Thyroid gland (tissue), 4 donors: ENCODE results near the gene TBC1D17. TPM values are rescaled to one million over a fixed set of nuclear protein-coding genes. Genes with fewer than 3 reads are reported as not detected.

Source experiments
- DNase-seq, 2 donors: peaks; one replicate each; pipeline ENCODE4 v3.0.0-alpha.2; 2019
- H3K27ac ChIP-seq, 3 donors: fragments of 200-600 bp; sonication (generic); 1 replicate in 2 of 3; 2 replicates in 1 of 3; pipeline ENCODE4 v1.5.1; 2016 to 2019; ENCODE audit warnings: mild to moderate bottlenecking in 1 of 3, moderate library complexity in 1 of 3
- H3K27me3 ChIP-seq: fragments of 200-600 bp; sonication (generic); one replicate; pipeline ENCODE4 v1.5.1; 2019
- H3K36me3 ChIP-seq, 2 donors: fragments of 200-600 bp; sonication (generic); one replicate each; pipeline ENCODE4 v1.5.1; 2016 to 2019
- H3K4me1 ChIP-seq, 2 donors: fragments of 200-600 bp; sonication (generic); one replicate each; pipeline ENCODE4 v1.5.1; 2017 to 2019
- H3K4me3 ChIP-seq, 3 donors: fragments of 200-600 bp; sonication (generic); replicated peaks in 1 of 3; 1 replicate in 2 of 3; 2 replicates in 1 of 3; pipeline ENCODE4 v1.5.1; 2016; ENCODE audit warnings: mild to moderate bottlenecking in 1 of 3
- H3K9me3 ChIP-seq: fragments of 200-600 bp; sonication (generic); one replicate; pipeline ENCODE4 v1.5.1; 2017
- CTCF ChIP-seq, 6 experiments: fragments of 200-600 bp in 3 of 6; fragments of 450-650 bp in 3 of 6; sonication (generic) in 3 of 6; IDR thresholded peaks; one replicate each; pipeline ENCODE4 v1.5.1; 2016 to 2019; ENCODE audit warnings: antibody characterized with exemption in 6 of 6, mild to moderate bottlenecking in 2 of 6, inconsistent platforms in 1 of 6, moderate library complexity in 1 of 6
- POLR2A ChIP-seq, 2 donors: fragments of 450-650 bp; IDR thresholded peaks; one replicate each; pipeline ENCODE4 v1.6.1; 2017; ENCODE audit warnings: antibody characterized with exemption in 2 of 2, mild to moderate bottlenecking in 2 of 2, moderate library complexity in 1 of 2
- WGBS, 2 donors: methylation state at CpG; one replicate each; pipeline ENCODE4 v1.1.5; 2017; 5-methylcytosine and 5-hydroxymethylcytosine counted together
- intact Hi-C: fragments of 100-400 bp; cut with DNase I; formaldehyde crosslinking; loops from one replicate; pipeline ENCODE4 v1.15.1; 2023
- total RNA-seq, 4 donors: library from RNA; depleted of rRNA; stranded (reverse); fragments of >200 nt; gene quantifications; one replicate each; pipeline ENCODE4 v1.2.3, GENCODE V29; 2016

Gene TBC1D17
- total RNA-seq, 4 donors from 2014 or later = 28.5 to 41.9 (median 39.7) TPM

DNA sequence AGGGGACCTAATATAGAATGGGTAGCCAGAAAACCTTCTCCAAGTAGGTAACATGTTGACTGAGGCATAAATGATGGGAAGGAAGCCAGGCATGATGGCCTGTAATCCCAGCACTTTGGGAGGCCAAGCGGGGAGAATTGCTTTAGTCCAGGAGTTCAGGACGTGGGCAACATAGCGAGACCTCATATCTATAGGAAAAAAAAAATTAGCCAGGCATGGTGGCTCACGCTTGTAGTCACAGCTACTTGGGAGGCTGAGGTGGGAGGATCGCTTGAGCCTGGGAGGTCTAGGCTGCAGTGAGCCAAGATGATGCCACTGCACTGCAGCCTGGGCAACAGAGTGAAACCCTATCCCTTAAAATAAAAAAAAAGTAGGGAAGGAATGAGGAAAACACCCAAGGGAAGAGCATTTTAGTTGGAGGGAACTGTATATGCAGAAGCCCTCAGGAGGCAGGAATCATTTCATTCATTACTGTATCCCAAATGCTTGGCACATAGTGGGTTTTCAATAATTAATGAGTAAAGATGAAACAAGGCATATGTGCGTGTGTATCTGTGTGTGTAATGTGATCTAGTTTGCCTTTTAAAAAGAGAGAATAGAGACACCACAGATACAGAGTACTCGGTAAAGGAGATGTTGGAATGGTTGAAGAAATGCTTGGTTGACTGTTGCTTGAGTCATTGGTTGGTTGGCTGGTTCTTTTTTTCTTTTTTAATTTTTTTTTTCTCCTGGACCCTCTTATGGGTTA lies 54.0 kb downstream of the TBC1D17 start:
- Histone ChIP-seq H3K27me3 (no peaks in the 10 kb centered on the region), H3K4me1 (peaks cover 0 to 20% of the 10 kb centered on the region in 2 donors), H3K9me3 (no peaks in the 10 kb centered on the region), H3K36me3 (no peaks in the 10 kb centered on the region), H3K4me3 (no peak overlapping the region), H3K27ac (no peak overlapping the region)
- TF ChIP-seq CTCF (IDR thresholded peaks at IDR 0.05) (no peak), POLR2A (IDR thresholded peaks at IDR 0.05) (no peak)
- DNase-seq = no peak
- intact Hi-C loops = no loop called here
- 93 to 95% methylated on average over 7 of the region's 7 CpGs for WGBS, 2 donors

GRCh38 chr19:49932041-49932451 lies 54.5 kb downstream of the TBC1D17 start:
- no peak for DNase-seq
- no peak for TF ChIP-seq POLR2A (IDR thresholded peaks at IDR 0.05)
- WGBS, 2 donors = 94 to 95% methylated on average over 5 of the region's 5 CpGs
- Histone ChIP-seq H3K4me1 (peaks cover 0 to 20% of the 10 kb centered on the region in 2 donors), H3K36me3 (no peaks in the 10 kb centered on the region), H3K27me3 (no peaks in the 10 kb centered on the region), H3K9me3 (no peaks in the 10 kb centered on the region), H3K4me3 (no peak overlapping the region), H3K27ac (no peak overlapping the region)
- intact Hi-C loops = no loop called here

DNA sequence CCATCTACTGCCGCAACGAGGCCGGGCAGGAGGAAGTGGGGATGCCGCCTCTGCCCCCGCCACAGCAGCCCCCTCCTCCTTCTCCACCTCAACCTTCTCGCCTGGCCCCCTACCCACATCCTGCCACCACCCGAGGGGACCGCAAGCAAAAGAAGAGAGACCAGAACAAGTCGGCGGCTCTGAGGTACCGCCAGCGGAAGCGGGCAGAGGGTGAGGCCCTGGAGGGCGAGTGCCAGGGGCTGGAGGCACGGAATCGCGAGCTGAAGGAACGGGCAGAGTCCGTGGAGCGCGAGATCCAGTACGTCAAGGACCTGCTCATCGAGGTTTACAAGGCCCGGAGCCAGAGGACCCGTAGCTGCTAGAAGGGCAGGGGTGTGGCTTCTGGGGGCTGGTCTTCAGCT lies 55.2 kb downstream of the TBC1D17 start:
- intact Hi-C loops = no loop called here

DNA sequence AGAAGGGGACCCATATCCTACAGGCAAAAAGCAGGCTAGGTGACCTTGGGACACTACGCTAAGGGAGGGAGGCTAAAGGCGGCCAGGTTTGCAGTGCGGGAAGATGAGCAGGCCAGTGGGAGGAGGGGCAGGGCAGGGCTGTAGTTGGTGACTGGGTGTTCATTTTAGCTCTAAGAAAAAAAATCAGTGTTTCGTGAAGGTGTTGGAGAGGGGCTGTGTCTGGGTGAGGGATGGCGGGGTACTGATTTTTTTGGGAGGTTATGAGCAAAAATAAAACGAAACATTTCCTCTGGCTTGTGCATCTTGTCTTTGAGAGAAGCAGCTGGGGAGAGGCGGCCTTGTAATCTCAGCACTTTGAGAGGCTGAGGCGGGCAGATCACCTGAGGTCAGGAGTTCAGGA lies 56.1 kb downstream of the TBC1D17 start:
- H3K9me3 ChIP-seq = no peaks in the 10 kb centered on the region
- intact Hi-C loops = no loop called here
- TF ChIP-seq CTCF (IDR thresholded peaks at IDR 0.05) (no peak), POLR2A (IDR thresholded peaks at IDR 0.05) (no peak)
- H3K27me3 ChIP-seq = no peaks in the 10 kb centered on the region
- DNase-seq = no peak
- no peak overlapping the region for H3K4me3 ChIP-seq
- no peak overlapping the region for H3K27ac ChIP-seq
- H3K36me3 ChIP-seq = no peaks in the 10 kb centered on the region
- 92 to 96% methylated on average over 8 of the region's 8 CpGs for WGBS, 2 donors
- H3K4me1 ChIP-seq = peaks cover 4 to 14% of the 10 kb centered on the region in 2 donors

More for the DNA sequence above, 55.2 kb downstream of the TBC1D17 start:
- H3K4me1 ChIP-seq = peaks cover under 1 to 13% of the 10 kb centered on the region in 2 donors
- no peak overlapping the region for H3K27ac ChIP-seq
- no peaks in the 10 kb centered on the region for H3K9me3 ChIP-seq
- WGBS, 2 donors = 93 to 94% methylated on average over 25 of the region's 25 CpGs
- H3K36me3 ChIP-seq = no peaks in the 10 kb centered on the region
- TF ChIP-seq CTCF (IDR thresholded peaks at IDR 0.05) = no peak
- TF ChIP-seq POLR2A (IDR thresholded peaks at IDR 0.05) = no peak
- H3K27me3 ChIP-seq = no peaks in the 10 kb centered on the region
- DNase-seq = no peak
- H3K4me3 ChIP-seq = no peak overlapping the region

GRCh38 chr19:49936549-49936948 lies 59.0 kb downstream of the TBC1D17 start:
- H3K27ac ChIP-seq = no peak overlapping the region
- no peak for TF ChIP-seq CTCF (IDR thresholded peaks at IDR 0.05)
- TF ChIP-seq POLR2A (IDR thresholded peaks at IDR 0.05) = no peak
- 62 to 75% methylated on average over 5 of the region's 5 CpGs for WGBS, 2 donors
- H3K9me3 ChIP-seq = no peaks in the 10 kb centered on the region
- no peaks in the 10 kb centered on the region for H3K27me3 ChIP-seq
- H3K4me3 ChIP-seq = no peak overlapping the region
- DNase-seq = no peak
- H3K4me1 ChIP-seq = peaks cover 4 to 5% of the 10 kb centered on the region in 2 donors
- H3K36me3 ChIP-seq = no peaks in the 10 kb centered on the region
- intact Hi-C loops = no loop called here
